HL-60 (cell line): ENCODE results near the gene ITGAL.

ENCODE experiments used
- GABPA ChIP-seq: IDR thresholded peaks from 2 replicates; pipeline ENCODE4 v1.6.1; 2012; ENCODE audit warnings: low read depth
- POLR2AphosphoS5 ChIP-seq: IDR thresholded peaks from 2 replicates; pipeline ENCODE4 v1.6.1; 2012; ENCODE audit warnings: low read depth
- SPI1 ChIP-seq: IDR thresholded peaks from 2 replicates; pipeline ENCODE4 v1.6.1; 2012; ENCODE audit warnings: low read depth, mild to moderate bottlenecking, borderline replicate concordance
- TF ChIP-seq, protein P1 (sequence below): IDR thresholded peaks from one replicate; pipeline ENCODE4 v1.5.1; 2011; ENCODE audit warnings: low read length, control low read depth, inconsistent platforms; ENCODE audit not compliant: insufficient read depth
- TF ChIP-seq, protein P2 (sequence below): IDR thresholded peaks from 2 replicates; pipeline ENCODE4 v1.6.1; 2012; ENCODE audit warnings: low read depth; ENCODE audit not compliant: insufficient replicate concordance

DNA sequence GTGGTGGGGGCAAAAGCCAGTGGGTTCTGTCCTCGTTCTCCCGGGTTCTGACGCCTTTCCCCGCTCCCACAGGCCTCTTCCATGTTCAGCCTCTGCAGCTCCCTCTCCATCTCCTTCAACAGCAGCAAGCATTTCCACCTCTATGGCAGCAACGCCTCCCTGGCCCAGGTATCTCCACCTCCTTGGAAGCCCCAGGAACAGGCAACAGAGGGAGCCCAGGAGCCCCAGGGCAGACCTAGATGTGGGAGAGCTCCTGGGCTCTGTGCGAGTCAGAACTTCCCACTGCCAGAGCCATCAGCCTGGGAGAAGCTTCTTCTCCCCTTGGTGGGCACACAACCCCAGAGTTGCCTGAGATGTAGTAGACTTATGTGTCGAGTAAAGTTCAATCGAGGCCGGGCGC lies 46.0 kb downstream of the ITGAL start:
- TF ChIP-seq, protein P1, sequence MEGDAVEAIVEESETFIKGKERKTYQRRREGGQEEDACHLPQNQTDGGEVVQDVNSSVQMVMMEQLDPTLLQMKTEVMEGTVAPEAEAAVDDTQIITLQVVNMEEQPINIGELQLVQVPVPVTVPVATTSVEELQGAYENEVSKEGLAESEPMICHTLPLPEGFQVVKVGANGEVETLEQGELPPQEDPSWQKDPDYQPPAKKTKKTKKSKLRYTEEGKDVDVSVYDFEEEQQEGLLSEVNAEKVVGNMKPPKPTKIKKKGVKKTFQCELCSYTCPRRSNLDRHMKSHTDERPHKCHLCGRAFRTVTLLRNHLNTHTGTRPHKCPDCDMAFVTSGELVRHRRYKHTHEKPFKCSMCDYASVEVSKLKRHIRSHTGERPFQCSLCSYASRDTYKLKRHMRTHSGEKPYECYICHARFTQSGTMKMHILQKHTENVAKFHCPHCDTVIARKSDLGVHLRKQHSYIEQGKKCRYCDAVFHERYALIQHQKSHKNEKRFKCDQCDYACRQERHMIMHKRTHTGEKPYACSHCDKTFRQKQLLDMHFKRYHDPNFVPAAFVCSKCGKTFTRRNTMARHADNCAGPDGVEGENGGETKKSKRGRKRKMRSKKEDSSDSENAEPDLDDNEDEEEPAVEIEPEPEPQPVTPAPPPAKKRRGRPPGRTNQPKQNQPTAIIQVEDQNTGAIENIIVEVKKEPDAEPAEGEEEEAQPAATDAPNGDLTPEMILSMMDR, result no peak
- no peak for TF ChIP-seq POLR2AphosphoS5
- TF ChIP-seq, protein P2, sequence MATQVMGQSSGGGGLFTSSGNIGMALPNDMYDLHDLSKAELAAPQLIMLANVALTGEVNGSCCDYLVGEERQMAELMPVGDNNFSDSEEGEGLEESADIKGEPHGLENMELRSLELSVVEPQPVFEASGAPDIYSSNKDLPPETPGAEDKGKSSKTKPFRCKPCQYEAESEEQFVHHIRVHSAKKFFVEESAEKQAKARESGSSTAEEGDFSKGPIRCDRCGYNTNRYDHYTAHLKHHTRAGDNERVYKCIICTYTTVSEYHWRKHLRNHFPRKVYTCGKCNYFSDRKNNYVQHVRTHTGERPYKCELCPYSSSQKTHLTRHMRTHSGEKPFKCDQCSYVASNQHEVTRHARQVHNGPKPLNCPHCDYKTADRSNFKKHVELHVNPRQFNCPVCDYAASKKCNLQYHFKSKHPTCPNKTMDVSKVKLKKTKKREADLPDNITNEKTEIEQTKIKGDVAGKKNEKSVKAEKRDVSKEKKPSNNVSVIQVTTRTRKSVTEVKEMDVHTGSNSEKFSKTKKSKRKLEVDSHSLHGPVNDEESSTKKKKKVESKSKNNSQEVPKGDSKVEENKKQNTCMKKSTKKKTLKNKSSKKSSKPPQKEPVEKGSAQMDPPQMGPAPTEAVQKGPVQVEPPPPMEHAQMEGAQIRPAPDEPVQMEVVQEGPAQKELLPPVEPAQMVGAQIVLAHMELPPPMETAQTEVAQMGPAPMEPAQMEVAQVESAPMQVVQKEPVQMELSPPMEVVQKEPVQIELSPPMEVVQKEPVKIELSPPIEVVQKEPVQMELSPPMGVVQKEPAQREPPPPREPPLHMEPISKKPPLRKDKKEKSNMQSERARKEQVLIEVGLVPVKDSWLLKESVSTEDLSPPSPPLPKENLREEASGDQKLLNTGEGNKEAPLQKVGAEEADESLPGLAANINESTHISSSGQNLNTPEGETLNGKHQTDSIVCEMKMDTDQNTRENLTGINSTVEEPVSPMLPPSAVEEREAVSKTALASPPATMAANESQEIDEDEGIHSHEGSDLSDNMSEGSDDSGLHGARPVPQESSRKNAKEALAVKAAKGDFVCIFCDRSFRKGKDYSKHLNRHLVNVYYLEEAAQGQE, result no peak
- TF ChIP-seq SPI1, result no peak
- no peak for TF ChIP-seq GABPA
